H1 (cell line): ENCODE results near the gene MYBPC3. TPM values are rescaled to one million over a fixed set of nuclear protein-coding genes. Genes with fewer than 3 reads are reported as not detected.
A peak's percentile ranks its signal among the peaks of the same experiment; 100 is the strongest.

Experiments
- CTCF ChIA-PET: fragments of 300-600 bp; sonication (Branson Sonifier 250); formaldehyde crosslinking; loops from one replicate; lab custom pipeline; 2021; ENCODE audit not compliant: partially characterized antibody; lab: Charles Lee
- POLR2A ChIA-PET: fragments of 300-600 bp; sonication (Branson Sonifier 250); formaldehyde crosslinking; loops from one replicate; lab custom pipeline; 2021; ENCODE audit warnings: inconsistent platforms; ENCODE audit not compliant: partially characterized antibody; lab: Charles Lee
- DNase-seq, 2 experiments: peaks; one replicate each; pipeline versions ENCODE4 v3.0.0 to v3.0.0-alpha.2; 2010 to 2022; ENCODE audit warnings: low spot score in 2 of 2, low read depth in 1 of 2, mixed read lengths in 1 of 2
- FAIRE-seq: peaks from 2 replicates; lab custom pipeline; 2011; peaks lifted over from hg19 to GRCh38; lab: Jason Lieb, UNC
- H2AFZ ChIP-seq: 2 replicates; pipeline ENCODE4 v1.8.1; 2012; ENCODE audit warnings: low read length, inconsistent platforms
- H2AK5ac ChIP-seq: 2 replicates; pipeline ENCODE4 v1.6.1; 2013; ENCODE audit warnings: low read depth, low read length
- H2BK120ac ChIP-seq: replicated peaks from 2 replicates; pipeline ENCODE3; 2013; ENCODE audit warnings: low read depth, low read length, inconsistent platforms
- H2BK12ac ChIP-seq: 2 replicates; pipeline ENCODE4 v1.6.1; 2013; ENCODE audit warnings: low read depth, low read length
- H2BK15ac ChIP-seq: 2 replicates; pipeline ENCODE4 v1.6.1; 2013; ENCODE audit warnings: low read length
- H2BK20ac ChIP-seq: 2 replicates; pipeline ENCODE4 v1.6.1; 2013; ENCODE audit warnings: low read length
- H2BK5ac ChIP-seq: 2 replicates; pipeline ENCODE4 v1.6.1; 2013; ENCODE audit warnings: low read depth, low read length
- H3K14ac ChIP-seq: 2 replicates; pipeline ENCODE4 v1.6.1; 2013; ENCODE audit warnings: inconsistent platforms; ENCODE audit not compliant: insufficient read length
- H3K18ac ChIP-seq: 2 replicates; pipeline ENCODE4 v1.6.1; 2013; ENCODE audit warnings: low read length; ENCODE audit errors: extremely low read depth
- H3K23ac ChIP-seq: 2 replicates; pipeline ENCODE4 v1.6.1; 2013; ENCODE audit warnings: inconsistent platforms; ENCODE audit not compliant: insufficient read length
- H3K23me2 ChIP-seq: 2 replicates; pipeline ENCODE4 v1.6.1; 2013; ENCODE audit warnings: low read depth, low read length
- H3K27ac ChIP-seq: 2 replicates; pipeline ENCODE4 v1.6.1; 2011; ENCODE audit warnings: low read depth, low read length, inconsistent platforms
- H3K27me3 ChIP-seq, 4 experiments: replicated peaks in 1 of 4; 1 replicate in 1 of 4; 2 replicates in 3 of 4; pipeline versions ENCODE4 v1.6.1 to v1.8.1; 2011 to 2013; ENCODE audit warnings: low read length in 3 of 4, mild to moderate bottlenecking in 3 of 4, inconsistent platforms in 2 of 4, mixed read lengths in 2 of 4, moderate library complexity in 1 of 4; ENCODE audit not compliant: control insufficient read depth in 3 of 4, insufficient read depth in 3 of 4; ENCODE audit errors: extremely low read depth in 1 of 4
- H3K36me3 ChIP-seq, 4 experiments: 2 replicates each; pipeline versions ENCODE4 v1.6.1 to v1.8.1; 2011 to 2013; ENCODE audit warnings: mild to moderate bottlenecking in 4 of 4, low read length in 3 of 4, moderate library complexity in 2 of 4, control low read depth in 1 of 4, inconsistent platforms in 1 of 4; ENCODE audit not compliant: insufficient read depth in 4 of 4, control insufficient read depth in 2 of 4
- H3K4ac ChIP-seq: replicated peaks from 2 replicates; pipeline ENCODE3; 2013; ENCODE audit warnings: low read length, low read depth, mixed read lengths, inconsistent platforms; ENCODE audit not compliant: insufficient read length
- H3K4me1 ChIP-seq, 4 experiments: replicated peaks in 1 of 4; 1 replicate in 1 of 4; 2 replicates in 3 of 4; pipeline versions ENCODE4 v1.6.1 to v1.8.1; 2011 to 2013; ENCODE audit warnings: low read length in 3 of 4, inconsistent platforms in 2 of 4, mixed read lengths in 1 of 4; ENCODE audit not compliant: insufficient read depth in 4 of 4, control insufficient read depth in 3 of 4
- H3K4me2 ChIP-seq, 2 experiments: 2 replicates each; pipeline versions ENCODE4 v1.6.1 to v1.8.1; 2011 to 2013; ENCODE audit warnings: low read depth in 2 of 2, low read length in 2 of 2, control low read depth in 1 of 2, inconsistent platforms in 1 of 2, mild to moderate bottlenecking in 1 of 2; ENCODE audit not compliant: insufficient read depth in 1 of 2
- H3K4me3 ChIP-seq, 4 experiments: fragments of 200-600, 300-600 bp in 1 of 4; sonication (generic), shearing (Covaris generic), sonication (Bioruptor Twin) in 1 of 4; 2 replicates each; pipeline versions ENCODE4 v1.5.1 to v1.8.1; 2011 to 2016; ENCODE audit warnings: low read length in 4 of 4, low read depth in 3 of 4, control low read depth in 2 of 4, inconsistent platforms in 2 of 4, mild to moderate bottlenecking in 2 of 4, mixed read lengths in 1 of 4, moderate library complexity in 1 of 4; ENCODE audit not compliant: insufficient read depth in 2 of 4; ENCODE audit errors: extremely low read depth in 1 of 4
- H3K56ac ChIP-seq: replicated peaks from 2 replicates; pipeline ENCODE3; 2013; ENCODE audit warnings: low read depth, mild to moderate bottlenecking, mixed read lengths, low read length, inconsistent platforms; ENCODE audit not compliant: insufficient read length
- H3K79me1 ChIP-seq: 2 replicates; pipeline ENCODE4 v1.6.1; 2013; ENCODE audit warnings: low read depth, low read length, control low read depth
- H3K79me2 ChIP-seq, 2 experiments: 2 replicates each; pipeline versions ENCODE4 v1.6.1 to v1.8.1; 2012 to 2013; ENCODE audit warnings: low read length in 2 of 2, mild to moderate bottlenecking in 2 of 2, inconsistent platforms in 1 of 2; ENCODE audit not compliant: insufficient read depth in 2 of 2, control insufficient read depth in 1 of 2
- H3K9ac ChIP-seq, 4 experiments: replicated peaks in 1 of 4; 1 replicate in 1 of 4; 2 replicates in 3 of 4; pipeline versions ENCODE4 v1.6.1 to v1.8.1; 2011 to 2013; ENCODE audit warnings: low read depth in 3 of 4, low read length in 3 of 4, control low read depth in 2 of 4, mild to moderate bottlenecking in 2 of 4, moderate library complexity in 2 of 4, inconsistent platforms in 1 of 4; ENCODE audit errors: extremely low read depth in 1 of 4
- H3K9me3 ChIP-seq, 2 experiments: 2 replicates each; pipeline versions ENCODE4 v1.6.1 to v1.8.1; 2012 to 2013; ENCODE audit warnings: mild to moderate bottlenecking in 2 of 2, moderate library complexity in 2 of 2, control low read depth in 1 of 2, inconsistent platforms in 1 of 2, low read depth in 1 of 2, low read length in 1 of 2, mixed read lengths in 1 of 2; ENCODE audit not compliant: insufficient read depth in 2 of 2
- H4K20me1 ChIP-seq, 2 experiments: replicated peaks in 1 of 2; 2 replicates each; pipeline versions ENCODE3 to v1.8.1; 2011 to 2013; ENCODE audit warnings: inconsistent platforms in 2 of 2, low read length in 2 of 2, mild to moderate bottlenecking in 1 of 2; ENCODE audit not compliant: insufficient read depth in 2 of 2, control insufficient read depth in 1 of 2
- H4K5ac ChIP-seq: 2 replicates; pipeline ENCODE4 v1.6.1; 2013; ENCODE audit warnings: low read length, low read depth, mixed read lengths, inconsistent platforms; ENCODE audit not compliant: insufficient read length
- H4K8ac ChIP-seq: 2 replicates; pipeline ENCODE4 v1.8.0; 2013; ENCODE audit warnings: mild to moderate bottlenecking, moderate library complexity, low read length, inconsistent platforms; ENCODE audit not compliant: insufficient read depth; ENCODE audit errors: extremely low read depth
- H4K91ac ChIP-seq: replicated peaks from 2 replicates; pipeline ENCODE3; 2013; ENCODE audit warnings: low read length, mixed read lengths, inconsistent platforms; ENCODE audit not compliant: insufficient read length
- BCL11A ChIP-seq, 2 experiments: IDR thresholded peaks; one replicate each; pipeline ENCODE4 v1.6.1; 2011; ENCODE audit warnings: low read depth in 2 of 2, low read length in 2 of 2, mild to moderate bottlenecking in 2 of 2
- BRCA1 ChIP-seq: IDR thresholded peaks from 2 replicates; pipeline ENCODE4 v1.6.1; 2012; ENCODE audit warnings: low read depth, low read length, improper control_type of control experiment
- CBX5 ChIP-seq: fragments of 300-800, 300-1000 bp; sonication (generic); IDR thresholded peaks from 2 replicates; pipeline ENCODE4 v1.7.1; 2016; ENCODE audit warnings: antibody characterized with exemption, low read length, low read depth
- EP300 ChIP-seq, 2 experiments: IDR thresholded peaks; 1 replicate in 1 of 2; 2 replicates in 1 of 2; pipeline ENCODE4 v1.6.1; 2011 to 2012; ENCODE audit warnings: low read depth in 2 of 2, low read length in 2 of 2, mild to moderate bottlenecking in 2 of 2, borderline replicate concordance in 1 of 2, inconsistent platforms in 1 of 2, moderate library complexity in 1 of 2
- JUN ChIP-seq: IDR thresholded peaks from 2 replicates; pipeline ENCODE4 v1.6.1; 2011; ENCODE audit warnings: low read depth, mild to moderate bottlenecking, improper control_type of control experiment, low read length
- SAP30 ChIP-seq: fragments of 300-600 bp; sonication (generic); IDR thresholded peaks from 2 replicates; pipeline ENCODE4 v1.7.1; 2012; ENCODE audit warnings: low read length, moderate library complexity, mild to moderate bottlenecking, inconsistent platforms; ENCODE audit not compliant: insufficient read depth, insufficient replicate concordance
- SIRT6 ChIP-seq: IDR thresholded peaks from one replicate; pipeline ENCODE4 v1.7.1; 2012; ENCODE audit warnings: low read length, inconsistent platforms
- SRF ChIP-seq: IDR thresholded peaks from 2 replicates; pipeline ENCODE4 v1.6.1; 2011; ENCODE audit warnings: mild to moderate bottlenecking, low read depth, low read length, moderate library complexity
- WGBS, 2 experiments: shearing (Covaris generic) in 1 of 2; methylation state at CpG; one replicate each; pipeline versions ENCODE4 v1.1.6 to v1.1.7; 2013 to 2015; ENCODE audit warnings: low lambda C conversion rate in 2 of 2, mixed read lengths in 2 of 2, inconsistent platforms in 1 of 2, low coverage in 1 of 2, missing lambda C conversion rate in 1 of 2; ENCODE audit not compliant: insufficient replicate concordance in 2 of 2, insufficient coverage in 1 of 2, insufficient read length in 1 of 2; ENCODE audit errors: extremely low coverage in 1 of 2, missing lambda C conversion rate in 1 of 2; 5-methylcytosine and 5-hydroxymethylcytosine counted together
- polyA plus RNA-seq, 7 experiments: library from polyadenylated mRNA; depleted of rRNA in 3 of 7; stranded (reverse) in 5 of 7; unstranded in 2 of 7; fragments of >200 nt in 5 of 7; fragments of 200-250 nt in 2 of 7; gene quantifications; 1 replicate in 5 of 7; 2 replicates in 1 of 7; 4 replicates in 1 of 7; pipeline versions ENCODE4 v1.2.1 to v1.2.3, GENCODE V29; 2011 to 2013; ENCODE audit warnings: missing spikeins in 2 of 7, mixed read lengths in 2 of 7
- total RNA-seq: library from RNA; stranded (reverse); fragmentation: NEBNext Ultra II Directional; extraction: Animal tissue kit (Norgen Biotek cat#: 25700); gene quantifications from 2 replicates; pipeline ENCODE4 v1.2.1, GENCODE V29; 2021
- TF ChIP-seq, protein P1 (sequence below): IDR thresholded peaks from 2 replicates; pipeline ENCODE4 v1.6.1; 2011; ENCODE audit warnings: low read length, improper control_type of control experiment

Gene MYBPC3
- total and polyA plus RNA-seq, 2 of the 8 experiments (the other 6 are each of a cell fraction or from before 2014, with no cell fraction given) = 0.05 TPM; not detected in 1

DNA sequence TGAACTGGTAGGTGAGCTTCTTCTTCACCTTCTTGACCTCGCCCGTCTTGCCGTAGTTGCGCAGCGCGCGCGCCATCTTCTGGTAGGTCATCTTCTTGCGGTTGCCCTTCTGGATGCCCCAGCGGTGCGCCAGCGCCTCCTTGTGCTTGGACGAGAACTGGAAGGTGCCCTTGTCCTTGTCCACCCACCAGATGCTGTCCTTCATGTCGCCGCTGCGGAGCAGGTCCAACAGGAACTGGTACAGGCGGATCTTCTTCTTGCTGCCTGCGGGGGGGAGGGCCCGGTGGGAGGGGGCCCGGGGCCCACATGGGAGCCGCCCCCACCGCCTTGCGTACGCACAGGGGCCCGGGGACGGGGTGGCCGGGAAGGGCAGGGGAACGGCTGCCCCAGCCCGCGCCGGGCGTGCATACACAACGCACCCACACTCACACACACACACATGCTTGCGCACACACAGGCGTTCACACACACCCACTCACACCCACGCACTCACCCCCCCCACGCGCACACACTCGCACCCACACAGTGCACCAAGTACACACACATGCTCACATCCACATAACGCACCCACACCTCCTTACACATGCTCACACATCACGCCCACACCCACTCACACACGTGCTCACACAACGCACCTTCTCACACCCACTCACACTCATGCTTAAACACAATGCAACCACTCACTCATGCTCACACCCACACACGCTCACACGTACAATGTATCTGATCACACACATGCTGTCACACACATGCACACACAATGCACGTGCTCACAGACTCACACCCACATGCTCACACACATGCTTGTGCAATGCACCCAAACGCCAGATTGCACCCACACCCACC lies 3.0 kb upstream of the MYBPC3 start:
- peaks cover 16% of the 10 kb centered on the region for H3K23me2 ChIP-seq
- H2BK5ac ChIP-seq = peak overlapping the region; percentile 41
- H3K79me2 ChIP-seq = no peaks in the 10 kb centered on the region
- no peaks in the 10 kb centered on the region; a peak in 1 of 8 replicates for H3K36me3 ChIP-seq
- H3K23ac ChIP-seq = no peak overlapping the region
- FAIRE-seq (peak; percentile 80), DNase-seq (peak; percentile 95 to 100)
- no peak overlapping the region for H2BK120ac ChIP-seq
- H3K9ac ChIP-seq = no peak overlapping the region; a peak in 1 of 7 replicates
- peaks cover 0 to 12% (median 5%) of the 10 kb centered on the region in 4 experiments; a peak in 6 of 7 replicates for H3K4me1 ChIP-seq
- H2BK12ac ChIP-seq = peak overlapping the region; percentile 73; the same call in 1 of the 2 replicates
- peak overlapping the region; percentile 55 for H3K4ac ChIP-seq
- no peak overlapping the region for H2AFZ ChIP-seq
- H3K56ac ChIP-seq = no peak overlapping the region
- no peak overlapping the region for H3K14ac ChIP-seq
- no peaks in the 10 kb centered on the region for H3K27me3 ChIP-seq
- 44 to 100% methylated on average over 2 to 28 of the region's 47 CpGs for WGBS, 2 experiments
- 0 out of 2 replicates have a peak overlapping the region, but pooled peaks have one; percentile 78 for H3K18ac ChIP-seq
- peaks cover 0 to 5% of the 10 kb centered on the region in 2 experiments; a peak in 1 of 4 replicates for H3K9me3 ChIP-seq
- H4K91ac ChIP-seq = peak overlapping the region; percentile 90
- 0 out of 2 replicates have a peak, but pooled peaks cover 2% of the 10 kb centered on the region for H3K79me1 ChIP-seq
- peak overlapping the region; percentile 5 to 59 (median 18); a peak in 5 of 8 replicates for H3K4me3 ChIP-seq
- H3K4me2 ChIP-seq = peak overlapping the region in 1 of 2 experiments; percentile 60; a peak in 2 of 4 replicates
- H2BK20ac ChIP-seq = 0 out of 2 replicates have a peak overlapping the region, but pooled peaks have one; percentile 51
- CTCF ChIA-PET = interaction anchor here (0.6 to 2.6 kb wide), 55 partner anchors 8 to 226 kb away, joined by 3 to 32 read pairs (median 4); partner anchors contain the start of genes ACP2 and NR1H3
- POLR2A ChIA-PET = interaction anchor here (0.7 to 1.6 kb wide), 7 partner anchors 23 to 100 kb away, joined by 3 read pairs; no protein-coding TSS in a partner anchor
- no peak overlapping the region for H4K5ac ChIP-seq
- H2BK15ac ChIP-seq = peak overlapping the region; percentile 97
- peaks cover 0 to 12% of the 10 kb centered on the region in 2 experiments for H4K20me1 ChIP-seq
- H2AK5ac ChIP-seq = peak overlapping the region; percentile 94
- H4K8ac ChIP-seq = no peak overlapping the region; the same call in 1 of the 2 replicates
- no peak overlapping the region for H3K27ac ChIP-seq
- TF ChIP-seq, protein P1, sequence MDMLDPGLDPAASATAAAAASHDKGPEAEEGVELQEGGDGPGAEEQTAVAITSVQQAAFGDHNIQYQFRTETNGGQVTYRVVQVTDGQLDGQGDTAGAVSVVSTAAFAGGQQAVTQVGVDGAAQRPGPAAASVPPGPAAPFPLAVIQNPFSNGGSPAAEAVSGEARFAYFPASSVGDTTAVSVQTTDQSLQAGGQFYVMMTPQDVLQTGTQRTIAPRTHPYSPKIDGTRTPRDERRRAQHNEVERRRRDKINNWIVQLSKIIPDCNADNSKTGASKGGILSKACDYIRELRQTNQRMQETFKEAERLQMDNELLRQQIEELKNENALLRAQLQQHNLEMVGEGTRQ = no peak
- TF ChIP-seq JUN (no peak), EP300 (IDR thresholded peaks at IDR 0.05; ENCODE audit: borderline replicate concordance in 1 of 2, low read depth in 2 of 2, low read length in 2 of 2) (0 out of 3 replicates have a peak, but pooled peaks of 1 of the 2 experiments have one; percentile 9), BCL11A (IDR thresholded peaks at IDR 0.05; ENCODE audit: low read depth in 2 of 2, low read length in 2 of 2) (no peak), BRCA1 (no peak), CBX5 (no peak), SAP30 (no peak), SIRT6 (no peak), SRF (no peak)
